Lower lobe of right lung (tissue), 2 donors: Measurements from ENCODE around the gene HES1. TPM values are rescaled to one million over a fixed set of nuclear protein-coding genes. Genes with fewer than 3 reads are reported as not detected.

ENCODE experiments used
- ATAC-seq, 2 donors: fragments of 200-7000 bp; cut with Tn5 transposase; one replicate each; pipeline ENCODE4 v1.9.1; 2020 to 2022; ENCODE audit warnings: mild to moderate bottlenecking in 2 of 2, moderate library complexity in 2 of 2
- DNase-seq: peaks from one replicate; pipeline ENCODE4 v3.0.0-alpha.2; 2020
- H3K27ac ChIP-seq: fragments of 200-600 bp; one replicate; pipeline ENCODE4 v1.8.0; 2022
- H3K27me3 ChIP-seq: fragments of 200-600 bp; one replicate; pipeline ENCODE4 v1.8.0; 2022; ENCODE audit warnings: low read depth
- H3K36me3 ChIP-seq: fragments of 200-600 bp; one replicate; pipeline ENCODE4 v1.8.0; 2022; ENCODE audit warnings: mild to moderate bottlenecking
- H3K4me1 ChIP-seq: fragments of 200-600 bp; one replicate; pipeline ENCODE4 v1.8.0; 2022
- H3K4me3 ChIP-seq: fragments of 200-600 bp; one replicate; pipeline ENCODE4 v1.8.0; 2022; ENCODE audit warnings: mild to moderate bottlenecking
- H3K9me3 ChIP-seq: fragments of 200-600 bp; one replicate; pipeline ENCODE4 v1.8.0; 2022
- CTCF ChIP-seq: fragments of 200-600 bp; IDR thresholded peaks from one replicate; pipeline ENCODE4 v1.8.0; 2022; ENCODE audit warnings: antibody characterized with exemption, mild to moderate bottlenecking
- intact Hi-C: fragments of 100-400 bp; cut with DNase I; formaldehyde crosslinking; loops from one replicate; pipeline ENCODE4 v1.11.0; 2022
- total RNA-seq: library from RNA; stranded (reverse); fragmentation: NEBNext Ultra II Directional; extraction: Animal tissue kit (Norgen Biotek cat#: 25700); gene quantifications from one replicate; pipeline ENCODE4 v1.2.1, GENCODE V29; 2021
- donor health status: DM: no; HTN: yes; CAD: no; lungs with severe emphysema.

The HES1 gene
- total RNA-seq, 1 donor from 2014 or later, result 29.5 TPM

- peaks cover 33% of the 10 kb centered on the region for H3K4me1 ChIP-seq
- no peaks in the 10 kb centered on the region for H3K36me3 ChIP-seq
- intact Hi-C loops, result no loop called here
- DNase-seq (no peak), ATAC-seq (no peak)
- TF ChIP-seq CTCF, result no peak
- no peak overlapping the region for H3K27ac ChIP-seq
- H3K9me3 ChIP-seq, result no peaks in the 10 kb centered on the region
- H3K4me3 ChIP-seq, result no peak overlapping the region
- peaks cover 3% of the 10 kb centered on the region for H3K27me3 ChIP-seq
Observed at GRCh38 chr3:194164861-194165260, 28.9 kb downstream of the HES1 start.

GRCh38 chr3:194165271-194166018 is 29.5 kb downstream of the HES1 start:
- no peak overlapping the region for H3K27ac ChIP-seq
- no peak for TF ChIP-seq CTCF
- no peaks in the 10 kb centered on the region for H3K36me3 ChIP-seq
- peaks cover 3% of the 10 kb centered on the region for H3K27me3 ChIP-seq
- intact Hi-C loops, result no loop called here
- H3K4me1 ChIP-seq, result peaks cover 30% of the 10 kb centered on the region
- ATAC-seq (no peak), DNase-seq (no peak)
- no peaks in the 10 kb centered on the region for H3K9me3 ChIP-seq
- H3K4me3 ChIP-seq, result no peak overlapping the region

GRCh38 chr3:194166682-194167479 is 30.9 kb downstream of the HES1 start:
- peaks cover 3% of the 10 kb centered on the region for H3K27me3 ChIP-seq
- H3K36me3 ChIP-seq, result no peaks in the 10 kb centered on the region
- intact Hi-C loops, result no loop called here
- H3K9me3 ChIP-seq, result no peaks in the 10 kb centered on the region
- ATAC-seq (peak; percentile 58 to 64), DNase-seq (no peak)
- no peak for TF ChIP-seq CTCF
- peaks cover 23% of the 10 kb centered on the region for H3K4me1 ChIP-seq
- H3K4me3 ChIP-seq, result no peak overlapping the region
- peak overlapping the region; percentile 14 for H3K27ac ChIP-seq

- Histone ChIP-seq H3K4me3 (no peak overlapping the region), H3K36me3 (no peaks in the 10 kb centered on the region), H3K4me1 (peaks cover 23% of the 10 kb centered on the region), H3K27ac (no peak overlapping the region), H3K9me3 (no peaks in the 10 kb centered on the region), H3K27me3 (peaks cover 3% of the 10 kb centered on the region)
- DNase-seq (no peak), ATAC-seq (peak; percentile 41 to 62)
- intact Hi-C loops, result no loop called here
- no peak for TF ChIP-seq CTCF
Observed at GRCh38 chr3:194167480-194168282, 31.7 kb downstream of the HES1 start.

- DNase-seq, result no peak
- peaks cover 23% of the 10 kb centered on the region for H3K4me1 ChIP-seq
- H3K27me3 ChIP-seq, result peaks cover 3% of the 10 kb centered on the region
- H3K4me3 ChIP-seq, result no peak overlapping the region
- H3K36me3 ChIP-seq, result no peaks in the 10 kb centered on the region
- no peak for TF ChIP-seq CTCF
- intact Hi-C loops, result no loop called here
- no peaks in the 10 kb centered on the region for H3K9me3 ChIP-seq
- ATAC-seq, result no peak
- H3K27ac ChIP-seq, result no peak overlapping the region
Observed at GRCh38 chr3:194168994-194169393, 33.0 kb downstream of the HES1 start.
